Measurements from ENCODE around the gene TNF. TPM values are rescaled to one million over a fixed set of nuclear protein-coding genes. Genes with fewer than 3 reads are reported as not detected.

Gene TNF
- polyA plus RNA-seq, 1 of the 3 experiments (the other 2 are of a cell fraction), result not detected

DNA sequence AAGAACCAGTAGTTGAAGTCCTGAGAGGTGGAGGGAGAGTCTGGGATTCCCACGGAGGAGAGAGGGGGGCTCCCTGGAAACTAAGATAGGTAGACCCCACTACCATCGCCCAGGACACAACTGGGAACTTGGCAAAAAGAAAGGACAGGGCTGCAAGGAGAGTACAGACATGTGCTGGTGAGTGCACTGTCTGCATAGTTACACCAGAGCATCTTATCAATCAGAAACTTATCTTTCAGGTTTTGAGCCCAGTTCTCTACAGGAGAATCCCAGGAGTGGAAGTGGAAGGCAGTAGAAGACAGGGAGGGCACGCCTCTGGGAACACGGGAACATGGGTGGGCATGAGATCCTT is 15.8 kb upstream of the TNF start:
- DNase-seq, result no peak
- Histone ChIP-seq H3K27ac (ENCODE audit: low read depth in 2 of 2, low read length in 1 of 2) (peak overlapping the region in 1 of 2 experiments; percentile 77; a peak in 2 of 4 replicates), H3K4me2 (peak overlapping the region; percentile 66; the same call in 1 of the 2 replicates), H3K9ac (no peak overlapping the region; the same call in 1 of the 2 replicates), H3K36me3 (replicated peaks in 1 of 2; ENCODE audit: control insufficient read depth in 1 of 2, insufficient read depth in 2 of 2, low read length in 1 of 2) (peaks cover 16 to 28% of the 10 kb centered on the region in 2 experiments), H2AFZ (ENCODE audit: low read depth) (no peak overlapping the region), H3K4me1 (ENCODE audit: control insufficient read depth in 1 of 2, insufficient read depth in 2 of 2, low read depth in 1 of 2, low read length in 1 of 2) (peaks cover 0 to 20% of the 10 kb centered on the region in 2 experiments; a peak in 3 of 4 replicates), H4K20me1 (ENCODE audit: insufficient read depth) (no peaks in the 10 kb centered on the region), H3K9me3 (no peaks in the 10 kb centered on the region), H3K79me2 (ENCODE audit: insufficient read depth) (peaks cover 13% of the 10 kb centered on the region; the same call in 1 of the 2 replicates), H3K27me3 (ENCODE audit: insufficient read depth) (no peaks in the 10 kb centered on the region), H3K4me3 (ENCODE audit: low read depth in 2 of 2, low read length in 1 of 2) (no peak overlapping the region), H3F3A (replicated peaks; ENCODE audit: insufficient read depth) (peaks cover 33% of the 10 kb centered on the region), H3K9me2 (no peaks in the 10 kb centered on the region)
- ChIA-PET CTCF (interaction anchor here (1.5 to 5.7 kb wide), 3 partner anchors 11 to 39 kb away, joined by 3 to 29 read pairs (median 5); partner anchors contain the start of gene LTB), POLR2A (interaction anchor here (0.9 kb wide), 1 partner anchor 9 kb away, joined by 3 read pairs; no protein-coding TSS in a partner anchor)
- TF ChIP-seq TAF1 (IDR thresholded peaks at IDR 0.05; ENCODE audit: borderline replicate concordance, low read depth, low read length) (no peak), TEAD4 (IDR thresholded peaks at IDR 0.05; ENCODE audit: borderline replicate concordance, insufficient read depth) (no peak), EZH2phosphoT487 (IDR thresholded peaks at IDR 0.05; ENCODE audit: borderline replicate concordance, low read depth) (no peak), RXRA (IDR thresholded peaks at IDR 0.05; ENCODE audit: borderline replicate concordance, low read depth) (no peak)
- TF ChIP-seq, protein P1, sequence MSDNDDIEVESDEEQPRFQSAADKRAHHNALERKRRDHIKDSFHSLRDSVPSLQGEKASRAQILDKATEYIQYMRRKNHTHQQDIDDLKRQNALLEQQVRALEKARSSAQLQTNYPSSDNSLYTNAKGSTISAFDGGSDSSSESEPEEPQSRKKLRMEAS (IDR thresholded peaks at IDR 0.05; ENCODE audit: low read depth), result no peak
- WGBS (ENCODE audit: low lambda C conversion rate), result 80% methylated on average over 4 of the region's 4 CpGs

DNA sequence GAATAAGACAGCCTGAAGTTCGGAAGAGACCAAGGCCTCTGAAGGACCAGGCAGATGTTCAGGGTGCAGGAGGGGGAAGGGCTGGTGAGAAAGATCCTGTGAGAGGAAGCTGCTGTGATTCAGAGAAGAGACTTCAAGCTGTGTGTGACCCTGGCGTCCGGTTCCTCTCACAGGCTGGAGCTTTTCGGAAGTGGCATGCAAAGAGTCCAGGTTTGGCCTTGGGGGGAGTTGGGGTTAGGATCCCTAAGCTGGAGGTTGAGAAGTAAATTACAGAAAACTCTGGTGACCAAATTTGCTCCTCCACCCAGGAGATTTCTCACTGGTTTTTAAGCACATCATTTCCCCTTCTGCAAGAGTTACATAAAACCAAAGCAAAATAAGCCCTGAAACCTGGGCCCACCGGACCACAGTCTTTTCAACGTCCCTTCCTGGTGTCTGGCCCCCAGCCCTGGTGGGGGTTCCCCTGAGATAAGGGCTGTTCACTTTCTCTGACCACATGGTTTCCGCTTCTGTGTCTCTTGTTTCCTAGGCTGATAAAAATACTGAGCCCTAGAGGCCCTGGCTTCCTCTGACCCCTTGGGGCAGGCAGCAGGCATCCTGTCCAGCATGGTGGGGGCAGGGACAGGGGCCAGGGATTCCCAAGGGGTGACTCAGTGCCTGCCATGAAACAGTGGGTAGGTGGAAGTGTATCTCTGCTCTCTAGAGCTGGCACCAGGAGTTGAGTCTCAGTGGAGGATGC is 15.2 kb upstream of the TNF start:
- no peak for DNase-seq
- Histone ChIP-seq H2AFZ (ENCODE audit: low read depth) (no peak overlapping the region), H3K4me2 (peak overlapping the region; percentile 66), H3K79me2 (ENCODE audit: insufficient read depth) (peaks cover 7% of the 10 kb centered on the region; the same call in 1 of the 2 replicates), H4K20me1 (ENCODE audit: insufficient read depth) (no peaks in the 10 kb centered on the region), H3K27ac (ENCODE audit: low read depth in 2 of 2, low read length in 1 of 2) (peak overlapping the region; percentile 14 to 77; a peak in 3 of 4 replicates), H3K9me3 (no peaks in the 10 kb centered on the region), H3F3A (replicated peaks; ENCODE audit: insufficient read depth) (peaks cover 33% of the 10 kb centered on the region), H3K9ac (peak overlapping the region; percentile 43; the same call in 1 of the 2 replicates), H3K36me3 (replicated peaks in 1 of 2; ENCODE audit: control insufficient read depth in 1 of 2, insufficient read depth in 2 of 2, low read length in 1 of 2) (peaks cover 16 to 26% of the 10 kb centered on the region in 2 experiments), H3K4me1 (ENCODE audit: control insufficient read depth in 1 of 2, insufficient read depth in 2 of 2, low read depth in 1 of 2, low read length in 1 of 2) (peaks cover 0 to 20% of the 10 kb centered on the region in 2 experiments; a peak in 3 of 4 replicates), H3K9me2 (no peaks in the 10 kb centered on the region), H3K4me3 (ENCODE audit: low read depth in 2 of 2, low read length in 1 of 2) (no peak overlapping the region), H3K27me3 (ENCODE audit: insufficient read depth) (no peaks in the 10 kb centered on the region)
- CTCF ChIA-PET, result interaction anchor here (0.9 to 5.7 kb wide), 3 partner anchors 11 to 21 kb away, joined by 3 to 29 read pairs (median 3); partner anchors contain the start of genes ATP6V1G2 and LTB
- POLR2A ChIA-PET, result interaction anchor here (0.6 to 0.9 kb wide), 2 partner anchors 9 to 1188 kb away, joined by 3 read pairs; no protein-coding TSS in a partner anchor
- WGBS (ENCODE audit: low lambda C conversion rate), result 75% methylated on average over 7 of the region's 7 CpGs
- TF ChIP-seq, protein P2, sequence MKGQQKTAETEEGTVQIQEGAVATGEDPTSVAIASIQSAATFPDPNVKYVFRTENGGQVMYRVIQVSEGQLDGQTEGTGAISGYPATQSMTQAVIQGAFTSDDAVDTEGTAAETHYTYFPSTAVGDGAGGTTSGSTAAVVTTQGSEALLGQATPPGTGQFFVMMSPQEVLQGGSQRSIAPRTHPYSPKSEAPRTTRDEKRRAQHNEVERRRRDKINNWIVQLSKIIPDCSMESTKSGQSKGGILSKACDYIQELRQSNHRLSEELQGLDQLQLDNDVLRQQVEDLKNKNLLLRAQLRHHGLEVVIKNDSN (IDR thresholded peaks at IDR 0.05; ENCODE audit: borderline replicate concordance, low read depth), result no peak
- TF ChIP-seq TCF12 (IDR thresholded peaks at IDR 0.05), result peak; percentile 59
- no peak for TF ChIP-seq RAD21 (IDR thresholded peaks at IDR 0.05; ENCODE audit: low read length)
- no peak for TF ChIP-seq YY1 (IDR thresholded peaks at IDR 0.05; ENCODE audit: low read depth)
- peak; percentile 88 for TF ChIP-seq JUND (IDR thresholded peaks at IDR 0.05)
- TF ChIP-seq, protein P3, sequence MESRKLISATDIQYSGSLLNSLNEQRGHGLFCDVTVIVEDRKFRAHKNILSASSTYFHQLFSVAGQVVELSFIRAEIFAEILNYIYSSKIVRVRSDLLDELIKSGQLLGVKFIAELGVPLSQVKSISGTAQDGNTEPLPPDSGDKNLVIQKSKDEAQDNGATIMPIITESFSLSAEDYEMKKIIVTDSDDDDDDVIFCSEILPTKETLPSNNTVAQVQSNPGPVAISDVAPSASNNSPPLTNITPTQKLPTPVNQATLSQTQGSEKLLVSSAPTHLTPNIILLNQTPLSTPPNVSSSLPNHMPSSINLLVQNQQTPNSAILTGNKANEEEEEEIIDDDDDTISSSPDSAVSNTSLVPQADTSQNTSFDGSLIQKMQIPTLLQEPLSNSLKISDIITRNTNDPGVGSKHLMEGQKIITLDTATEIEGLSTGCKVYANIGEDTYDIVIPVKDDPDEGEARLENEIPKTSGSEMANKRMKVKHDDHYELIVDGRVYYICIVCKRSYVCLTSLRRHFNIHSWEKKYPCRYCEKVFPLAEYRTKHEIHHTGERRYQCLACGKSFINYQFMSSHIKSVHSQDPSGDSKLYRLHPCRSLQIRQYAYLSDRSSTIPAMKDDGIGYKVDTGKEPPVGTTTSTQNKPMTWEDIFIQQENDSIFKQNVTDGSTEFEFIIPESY (IDR thresholded peaks at IDR 0.05; ENCODE audit: borderline replicate concordance, low read depth), result no peak
- TF ChIP-seq EP300 (IDR thresholded peaks at IDR 0.05; ENCODE audit: borderline replicate concordance in 1 of 2, low read depth in 1 of 2, low read length in 1 of 2), result peak in 1 of 2 experiments; percentile 20; a peak in 1 of 4 replicates
- no peak for TF ChIP-seq CHD2 (IDR thresholded peaks at IDR 0.05; ENCODE audit: low read length, partially characterized antibody)
- no peak for TF ChIP-seq FOXM1 (IDR thresholded peaks at IDR 0.05; ENCODE audit: low read depth)
- TF ChIP-seq, protein P4, sequence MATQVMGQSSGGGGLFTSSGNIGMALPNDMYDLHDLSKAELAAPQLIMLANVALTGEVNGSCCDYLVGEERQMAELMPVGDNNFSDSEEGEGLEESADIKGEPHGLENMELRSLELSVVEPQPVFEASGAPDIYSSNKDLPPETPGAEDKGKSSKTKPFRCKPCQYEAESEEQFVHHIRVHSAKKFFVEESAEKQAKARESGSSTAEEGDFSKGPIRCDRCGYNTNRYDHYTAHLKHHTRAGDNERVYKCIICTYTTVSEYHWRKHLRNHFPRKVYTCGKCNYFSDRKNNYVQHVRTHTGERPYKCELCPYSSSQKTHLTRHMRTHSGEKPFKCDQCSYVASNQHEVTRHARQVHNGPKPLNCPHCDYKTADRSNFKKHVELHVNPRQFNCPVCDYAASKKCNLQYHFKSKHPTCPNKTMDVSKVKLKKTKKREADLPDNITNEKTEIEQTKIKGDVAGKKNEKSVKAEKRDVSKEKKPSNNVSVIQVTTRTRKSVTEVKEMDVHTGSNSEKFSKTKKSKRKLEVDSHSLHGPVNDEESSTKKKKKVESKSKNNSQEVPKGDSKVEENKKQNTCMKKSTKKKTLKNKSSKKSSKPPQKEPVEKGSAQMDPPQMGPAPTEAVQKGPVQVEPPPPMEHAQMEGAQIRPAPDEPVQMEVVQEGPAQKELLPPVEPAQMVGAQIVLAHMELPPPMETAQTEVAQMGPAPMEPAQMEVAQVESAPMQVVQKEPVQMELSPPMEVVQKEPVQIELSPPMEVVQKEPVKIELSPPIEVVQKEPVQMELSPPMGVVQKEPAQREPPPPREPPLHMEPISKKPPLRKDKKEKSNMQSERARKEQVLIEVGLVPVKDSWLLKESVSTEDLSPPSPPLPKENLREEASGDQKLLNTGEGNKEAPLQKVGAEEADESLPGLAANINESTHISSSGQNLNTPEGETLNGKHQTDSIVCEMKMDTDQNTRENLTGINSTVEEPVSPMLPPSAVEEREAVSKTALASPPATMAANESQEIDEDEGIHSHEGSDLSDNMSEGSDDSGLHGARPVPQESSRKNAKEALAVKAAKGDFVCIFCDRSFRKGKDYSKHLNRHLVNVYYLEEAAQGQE (IDR thresholded peaks at IDR 0.05; ENCODE audit: low read depth, low read length), result 0 out of 2 replicates have a peak, but pooled peaks have one; percentile 55
- no peak for TF ChIP-seq MEF2A (IDR thresholded peaks at IDR 0.05; ENCODE audit: borderline replicate concordance, low read depth)
- TF ChIP-seq, protein P5, sequence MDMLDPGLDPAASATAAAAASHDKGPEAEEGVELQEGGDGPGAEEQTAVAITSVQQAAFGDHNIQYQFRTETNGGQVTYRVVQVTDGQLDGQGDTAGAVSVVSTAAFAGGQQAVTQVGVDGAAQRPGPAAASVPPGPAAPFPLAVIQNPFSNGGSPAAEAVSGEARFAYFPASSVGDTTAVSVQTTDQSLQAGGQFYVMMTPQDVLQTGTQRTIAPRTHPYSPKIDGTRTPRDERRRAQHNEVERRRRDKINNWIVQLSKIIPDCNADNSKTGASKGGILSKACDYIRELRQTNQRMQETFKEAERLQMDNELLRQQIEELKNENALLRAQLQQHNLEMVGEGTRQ (IDR thresholded peaks at IDR 0.05; ENCODE audit: borderline replicate concordance, low read depth, low read length), result no peak
- TF ChIP-seq ELF1 (IDR thresholded peaks at IDR 0.05), result no peak
